ENCODE measurements around the gene CREB3L2. TPM values are rescaled to one million over a fixed set of nuclear protein-coding genes. Genes with fewer than 3 reads are reported as not detected.

CREB3L2 gene
- total and polyA plus RNA-seq, 12 donors = 11.4 to 169 (median 63.1) TPM

DNA sequence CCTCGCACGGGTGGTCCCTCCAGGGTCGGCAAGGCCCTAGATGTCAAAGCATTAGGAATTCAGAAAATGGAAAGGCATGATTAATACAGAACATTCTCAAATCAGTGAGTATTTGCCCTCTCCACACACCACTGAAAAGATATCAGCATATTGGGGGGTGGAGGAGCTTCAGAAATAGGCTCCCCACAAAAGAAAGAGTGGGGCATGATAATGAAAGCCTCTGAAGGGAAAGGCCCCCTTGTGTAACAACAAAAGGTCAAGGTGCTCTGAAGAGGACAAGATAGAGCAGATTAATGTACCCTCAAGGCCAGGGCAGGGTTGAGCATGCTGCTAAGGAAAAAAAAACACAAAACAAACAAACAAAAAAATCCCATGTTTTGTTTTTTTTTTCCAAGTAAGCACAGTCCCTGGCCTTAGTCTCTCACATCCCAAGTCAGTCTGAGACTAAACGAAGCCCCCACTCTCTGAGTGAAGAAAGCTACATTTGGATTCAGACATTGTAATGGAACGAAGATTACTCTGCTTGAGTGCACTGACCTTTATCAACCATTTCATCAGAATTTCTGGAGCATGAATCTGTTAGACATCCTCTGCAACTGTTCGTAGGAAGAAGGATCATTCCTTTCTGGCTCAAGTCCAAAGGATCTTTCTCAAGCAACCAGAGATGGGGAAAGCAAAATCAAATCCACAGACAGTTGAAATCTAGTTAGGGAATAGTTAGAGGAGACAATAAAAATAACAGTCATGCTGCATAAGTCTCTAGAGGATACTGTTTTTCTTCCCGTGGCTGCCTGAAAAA is 127.7 kb downstream of the CREB3L2 start:
- WGBS, 4 donors = 30 to 41% (median 32%) methylated on average over 7 of the region's 7 CpGs
- H3K27ac ChIP-seq = peak overlapping the region in 3 of 5 donors; percentile 36 to 73 (median 72)
- no peaks in the 10 kb centered on the region for H3K27me3 ChIP-seq
- H3K4me1 ChIP-seq (replicated peaks in 1 of 2) = peaks cover 6 to 21% of the 10 kb centered on the region in 2 donors
- TF ChIP-seq, protein P1, sequence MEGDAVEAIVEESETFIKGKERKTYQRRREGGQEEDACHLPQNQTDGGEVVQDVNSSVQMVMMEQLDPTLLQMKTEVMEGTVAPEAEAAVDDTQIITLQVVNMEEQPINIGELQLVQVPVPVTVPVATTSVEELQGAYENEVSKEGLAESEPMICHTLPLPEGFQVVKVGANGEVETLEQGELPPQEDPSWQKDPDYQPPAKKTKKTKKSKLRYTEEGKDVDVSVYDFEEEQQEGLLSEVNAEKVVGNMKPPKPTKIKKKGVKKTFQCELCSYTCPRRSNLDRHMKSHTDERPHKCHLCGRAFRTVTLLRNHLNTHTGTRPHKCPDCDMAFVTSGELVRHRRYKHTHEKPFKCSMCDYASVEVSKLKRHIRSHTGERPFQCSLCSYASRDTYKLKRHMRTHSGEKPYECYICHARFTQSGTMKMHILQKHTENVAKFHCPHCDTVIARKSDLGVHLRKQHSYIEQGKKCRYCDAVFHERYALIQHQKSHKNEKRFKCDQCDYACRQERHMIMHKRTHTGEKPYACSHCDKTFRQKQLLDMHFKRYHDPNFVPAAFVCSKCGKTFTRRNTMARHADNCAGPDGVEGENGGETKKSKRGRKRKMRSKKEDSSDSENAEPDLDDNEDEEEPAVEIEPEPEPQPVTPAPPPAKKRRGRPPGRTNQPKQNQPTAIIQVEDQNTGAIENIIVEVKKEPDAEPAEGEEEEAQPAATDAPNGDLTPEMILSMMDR (IDR thresholded peaks at IDR 0.05) = no peak
- no peak for TF ChIP-seq POLR2A (IDR thresholded peaks at IDR 0.05)
- H3K4me3 ChIP-seq = no peak overlapping the region
- peaks cover 0 to 10% of the 10 kb centered on the region in 2 donors for H3K36me3 ChIP-seq (replicated peaks in 1 of 2)
- intact Hi-C loops (cut with DNase I) = no loop called here
- peak in 3 of 7 donors; percentile 32 to 55 (median 41) for DNase-seq
- H3K9me3 ChIP-seq (replicated peaks in 1 of 3) = no peaks in the 10 kb centered on the region

DNA sequence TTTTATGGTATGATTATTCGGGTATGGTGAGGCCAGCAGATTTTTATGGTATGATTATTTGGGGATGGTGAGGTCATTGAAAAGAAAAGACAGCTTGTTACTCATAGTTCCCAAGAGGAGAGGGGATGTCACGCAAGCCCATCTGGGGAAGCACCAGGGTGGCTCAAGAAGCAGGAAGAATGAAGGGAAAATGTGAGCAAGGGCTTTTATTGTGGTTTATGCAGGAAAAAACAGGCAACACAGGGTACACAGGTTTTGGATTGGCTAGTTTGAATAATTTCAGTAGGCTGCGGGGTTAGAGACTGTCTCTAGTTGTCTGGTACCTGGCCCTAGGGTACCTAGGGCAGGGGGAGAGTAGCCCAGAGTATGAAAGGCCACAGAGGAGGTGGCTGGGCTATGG is 128.4 kb downstream of the CREB3L2 start:
- H3K9me3 ChIP-seq (replicated peaks in 1 of 3) = no peaks in the 10 kb centered on the region
- DNase-seq = no peak
- whole genome bisulfite sequencing, 4 donors = 91 to 98% (median 94%) methylated on average over 3 of the region's 3 CpGs
- H3K27me3 ChIP-seq = no peaks in the 10 kb centered on the region
- intact Hi-C loops (cut with DNase I) = no loop called here
- TF ChIP-seq, protein P1 (IDR thresholded peaks at IDR 0.05) = no peak
- no peak for TF ChIP-seq POLR2A (IDR thresholded peaks at IDR 0.05)
- no peak overlapping the region for H3K4me3 ChIP-seq
- peak overlapping the region in 3 of 5 donors; percentile 36 to 73 (median 72) for H3K27ac ChIP-seq
- peaks cover 0 to 4% of the 10 kb centered on the region in 2 donors for H3K36me3 ChIP-seq (replicated peaks in 1 of 2)
- peaks cover 6 to 21% of the 10 kb centered on the region in 2 donors for H3K4me1 ChIP-seq (replicated peaks in 1 of 2)

DNA sequence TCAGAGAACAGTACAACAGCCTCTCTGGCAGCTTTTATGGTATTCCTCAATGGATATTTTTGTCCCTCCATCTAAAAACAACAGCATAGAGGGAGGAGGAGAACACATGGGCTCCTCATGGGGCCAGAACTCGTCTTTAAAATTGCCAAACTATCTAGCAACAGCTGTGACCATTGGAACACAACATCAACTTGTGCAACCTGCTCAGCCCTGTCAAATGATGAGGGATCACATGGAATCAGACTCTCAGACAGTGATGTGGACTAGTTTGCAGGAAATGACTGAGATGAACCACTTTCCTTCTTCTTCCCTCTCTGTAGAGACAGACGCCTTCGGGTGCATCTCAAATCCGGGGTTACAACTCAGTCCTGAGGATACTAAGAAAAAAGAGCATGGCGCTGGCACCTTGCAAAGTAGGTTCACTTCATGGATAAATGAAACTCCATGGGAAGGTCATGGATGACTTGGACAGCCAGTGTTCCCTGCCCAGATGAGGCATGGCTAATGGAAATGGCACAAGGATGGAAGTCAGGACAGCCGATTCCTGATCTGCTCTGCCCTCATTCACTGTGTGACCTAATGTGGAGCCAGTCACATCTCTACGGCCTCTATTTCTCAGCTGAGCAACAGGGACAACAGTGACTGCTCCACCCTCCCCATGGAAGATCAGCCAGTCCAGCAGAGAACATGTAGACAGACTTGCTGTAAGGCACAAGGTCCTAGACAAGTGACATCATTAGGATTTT is 130.5 kb downstream of the CREB3L2 start:
- H3K36me3 ChIP-seq (replicated peaks in 1 of 2) = no peaks in the 10 kb centered on the region
- no peak for TF ChIP-seq POLR2A (IDR thresholded peaks at IDR 0.05)
- TF ChIP-seq, protein P1 (IDR thresholded peaks at IDR 0.05) = no peak
- H3K27me3 ChIP-seq = no peaks in the 10 kb centered on the region
- 80 to 94% (median 92%) methylated on average over 6 to 7 of the region's 7 CpGs for WGBS, 4 donors
- intact Hi-C loops (cut with DNase I) = no loop called here
- H3K27ac ChIP-seq = no peak overlapping the region
- no peak overlapping the region for H3K4me3 ChIP-seq
- no peaks in the 10 kb centered on the region for H3K9me3 ChIP-seq (replicated peaks in 1 of 3)
- H3K4me1 ChIP-seq (replicated peaks in 1 of 2) = peaks cover 6 to 21% of the 10 kb centered on the region in 2 donors
- DNase-seq = no peak

DNA sequence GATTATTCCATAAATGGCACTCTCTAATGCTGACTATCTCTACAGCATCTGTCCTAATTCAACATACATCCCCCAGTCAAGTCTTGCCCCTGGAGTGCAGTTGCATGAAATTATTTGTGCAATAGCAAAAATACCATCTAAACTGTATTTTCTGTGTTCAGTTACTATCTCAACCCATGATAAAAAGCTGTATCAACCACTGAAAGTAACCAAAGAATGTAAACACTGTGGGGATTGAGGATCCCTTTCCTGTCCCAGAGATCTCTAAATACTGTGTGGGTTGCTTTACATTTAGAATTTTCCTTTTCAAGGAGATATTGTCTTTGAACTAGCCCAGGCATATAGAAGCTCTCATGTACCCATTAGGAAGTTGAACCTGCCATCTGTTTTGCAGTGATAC is 131.2 kb downstream of the CREB3L2 start:
- Histone ChIP-seq H3K4me3 (no peak overlapping the region), H3K27ac (no peak overlapping the region), H3K4me1 (replicated peaks in 1 of 2) (peaks cover 6 to 21% of the 10 kb centered on the region in 2 donors), H3K9me3 (replicated peaks in 1 of 3) (peaks cover 0 to 4% (median 0%) of the 10 kb centered on the region in 3 donors), H3K27me3 (no peaks in the 10 kb centered on the region), H3K36me3 (replicated peaks in 1 of 2) (no peaks in the 10 kb centered on the region)
- intact Hi-C loops (cut with DNase I) = no loop called here
- no peak for TF ChIP-seq POLR2A (IDR thresholded peaks at IDR 0.05)
- TF ChIP-seq, protein P1 (IDR thresholded peaks at IDR 0.05) = no peak
- DNase-seq = no peak

All from adrenal gland (tissue), 12 donors.